Lung (tissue), 12 donors: Measurements from ENCODE around the gene TMEM63A. TPM values are rescaled to one million over a fixed set of nuclear protein-coding genes. Genes with fewer than 3 reads are reported as not detected.

Experiments
- ATAC-seq: fragments of 200-7000 bp; cut with Tn5 transposase; one replicate; pipeline ENCODE4 v1.9.1; 2020; ENCODE audit warnings: moderate number of reproducible peaks; ENCODE audit not compliant: insufficient read depth, low FRiP score
- DNase-seq, 3 donors: peaks; one replicate each; pipeline ENCODE4 v3.0.0-alpha.2; 2013 to 2017
- H3K27ac ChIP-seq, 2 donors: one replicate each; pipeline ENCODE4 v1.5.1; 2013; ENCODE audit warnings: mild to moderate bottlenecking in 2 of 2, moderate library complexity in 2 of 2, control low read depth in 1 of 2, inconsistent platforms in 1 of 2, low read depth in 1 of 2, low read length in 1 of 2
- H3K27me3 ChIP-seq, 3 donors: one replicate each; pipeline ENCODE4 v1.5.1; 2013; ENCODE audit warnings: low read length in 2 of 3; ENCODE audit not compliant: control insufficient read depth in 3 of 3, insufficient read depth in 3 of 3
- H3K36me3 ChIP-seq, 4 donors: one replicate each; pipeline ENCODE4 v1.5.1; 2013; ENCODE audit warnings: low read length in 4 of 4, mild to moderate bottlenecking in 1 of 4, moderate library complexity in 1 of 4; ENCODE audit not compliant: control insufficient read depth in 4 of 4, insufficient read depth in 4 of 4
- H3K4me1 ChIP-seq, 5 donors: one replicate each; pipeline ENCODE4 v1.5.1; 2013; ENCODE audit warnings: low read length in 5 of 5, mild to moderate bottlenecking in 2 of 5, moderate library complexity in 1 of 5; ENCODE audit not compliant: control insufficient read depth in 5 of 5, insufficient read depth in 5 of 5
- H3K4me3 ChIP-seq: one replicate; pipeline ENCODE4 v1.5.1; 2013; ENCODE audit warnings: mild to moderate bottlenecking, control low read depth, moderate library complexity
- H3K9ac ChIP-seq, 2 donors: one replicate each; pipeline ENCODE4 v1.5.1; 2013; ENCODE audit warnings: low read length in 2 of 2, control low read depth in 1 of 2; ENCODE audit not compliant: insufficient read depth in 1 of 2
- H3K9me3 ChIP-seq, 4 donors: one replicate each; pipeline ENCODE4 v1.5.1; 2013; ENCODE audit warnings: low read length in 3 of 4, mild to moderate bottlenecking in 1 of 4, moderate library complexity in 1 of 4; ENCODE audit not compliant: control insufficient read depth in 4 of 4, insufficient read depth in 3 of 4
- WGBS, 2 donors: extraction: QIAGEN DNeasy Blood & Tissue Kit; methylation state at CpG; one replicate each; pipeline ENCODE4 v1.1.7; 2013; 5-methylcytosine and 5-hydroxymethylcytosine counted together
- polyA plus RNA-seq, 2 donors: library from polyadenylated mRNA; stranded (reverse); fragments of 200-250 nt; gene quantifications; one replicate each; pipeline ENCODE4 v1.2.1, GENCODE V29; 2013
- total RNA-seq, 2 donors: library from RNA; depleted of rRNA in 1 of 2; stranded (reverse); fragments of >200 nt in 1 of 2; gene quantifications; one replicate each; pipeline ENCODE4 v1.2.1, GENCODE V29; 2014 to 2021
- TF ChIP-seq, protein P1 (sequence below): IDR thresholded peaks from 2 replicates; pipeline ENCODE4 v1.5.1; 2012; ENCODE audit warnings: mild to moderate bottlenecking; ENCODE audit errors: control extremely low read depth, extremely low read depth
- donor health status: control.
- donor health status: control.
- donor health status: Bipolar disorder and iron deficiency.
- donor health status: healthy.
- donor health status: DM: yes; HTN: yes; CAD: no.

The TMEM63A gene
- total and polyA plus RNA-seq, 4 donors, result 26.1 to 108 (median 73.1) TPM

DNA sequence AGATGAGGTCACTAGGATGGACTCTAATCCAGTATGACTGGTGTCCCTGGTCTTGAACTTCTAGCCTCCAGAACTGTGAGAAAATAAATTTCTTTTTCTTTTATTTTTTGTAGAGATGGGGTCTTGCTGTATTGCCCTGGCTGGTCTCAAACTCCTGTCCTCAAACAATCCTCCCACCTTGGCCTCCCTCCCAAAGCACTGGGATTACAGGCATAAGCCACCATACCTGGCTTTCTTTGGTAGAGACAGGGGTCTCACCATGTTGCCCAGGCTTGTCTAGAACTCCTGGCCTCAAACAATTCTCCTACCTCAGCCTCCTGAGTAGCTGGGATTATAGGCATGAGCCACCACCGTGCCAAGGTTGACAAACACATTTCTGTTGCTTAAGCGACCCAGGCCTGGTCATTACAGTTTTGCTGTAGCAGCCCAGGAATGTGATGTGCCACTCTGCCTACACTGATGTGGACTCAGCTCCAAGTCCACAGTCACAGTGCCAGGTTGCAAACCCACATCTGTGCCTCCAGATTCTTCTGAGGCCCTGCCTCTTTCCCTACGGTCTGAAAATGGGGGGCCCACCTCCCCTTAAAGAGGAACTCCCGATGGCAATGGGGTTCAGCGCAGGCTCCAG is 25.9 kb upstream of the TMEM63A start:
- Histone ChIP-seq H3K27me3 (no peaks in the 10 kb centered on the region), H3K27ac (no peak overlapping the region), H3K36me3 (no peaks in the 10 kb centered on the region), H3K9me3 (no peaks in the 10 kb centered on the region), H3K4me1 (peaks cover 0 to 11% (median 0%) of the 10 kb centered on the region in 5 donors), H3K4me3 (no peak overlapping the region), H3K9ac (no peak overlapping the region)
- DNase-seq, result no peak
- TF ChIP-seq, protein P1, sequence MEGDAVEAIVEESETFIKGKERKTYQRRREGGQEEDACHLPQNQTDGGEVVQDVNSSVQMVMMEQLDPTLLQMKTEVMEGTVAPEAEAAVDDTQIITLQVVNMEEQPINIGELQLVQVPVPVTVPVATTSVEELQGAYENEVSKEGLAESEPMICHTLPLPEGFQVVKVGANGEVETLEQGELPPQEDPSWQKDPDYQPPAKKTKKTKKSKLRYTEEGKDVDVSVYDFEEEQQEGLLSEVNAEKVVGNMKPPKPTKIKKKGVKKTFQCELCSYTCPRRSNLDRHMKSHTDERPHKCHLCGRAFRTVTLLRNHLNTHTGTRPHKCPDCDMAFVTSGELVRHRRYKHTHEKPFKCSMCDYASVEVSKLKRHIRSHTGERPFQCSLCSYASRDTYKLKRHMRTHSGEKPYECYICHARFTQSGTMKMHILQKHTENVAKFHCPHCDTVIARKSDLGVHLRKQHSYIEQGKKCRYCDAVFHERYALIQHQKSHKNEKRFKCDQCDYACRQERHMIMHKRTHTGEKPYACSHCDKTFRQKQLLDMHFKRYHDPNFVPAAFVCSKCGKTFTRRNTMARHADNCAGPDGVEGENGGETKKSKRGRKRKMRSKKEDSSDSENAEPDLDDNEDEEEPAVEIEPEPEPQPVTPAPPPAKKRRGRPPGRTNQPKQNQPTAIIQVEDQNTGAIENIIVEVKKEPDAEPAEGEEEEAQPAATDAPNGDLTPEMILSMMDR, result no peak
- ATAC-seq, result no peak
- 83 to 88% methylated on average over 5 of the region's 5 CpGs for WGBS, 2 donors

- peaks cover 0 to 11% (median 0%) of the 10 kb centered on the region in 5 donors for H3K4me1 ChIP-seq
- TF ChIP-seq, protein P1, result no peak
- H3K9me3 ChIP-seq, result no peaks in the 10 kb centered on the region
- WGBS, 2 donors, result 95 to 98% methylated on average over 7 of the region's 7 CpGs
- no peak overlapping the region for H3K9ac ChIP-seq
- ATAC-seq (no peak), DNase-seq (no peak)
- H3K27ac ChIP-seq, result no peak overlapping the region
- no peaks in the 10 kb centered on the region for H3K36me3 ChIP-seq
- no peak overlapping the region for H3K4me3 ChIP-seq
- no peaks in the 10 kb centered on the region for H3K27me3 ChIP-seq
These were observed 25.2 kb upstream of the TMEM63A start for GRCh38 chr1:225907341-225907740.

GRCh38 chr1:225906467-225906866 is 24.3 kb upstream of the TMEM63A start:
- H3K9me3 ChIP-seq, result no peaks in the 10 kb centered on the region
- no peaks in the 10 kb centered on the region for H3K27me3 ChIP-seq
- TF ChIP-seq, protein P1, result no peak
- H3K4me3 ChIP-seq, result no peak overlapping the region
- no peak overlapping the region for H3K9ac ChIP-seq
- H3K27ac ChIP-seq, result no peak overlapping the region
- DNase-seq, result no peak
- WGBS, 2 donors, result 95 to 98% methylated on average over 6 of the region's 6 CpGs
- ATAC-seq, result no peak
- no peaks in the 10 kb centered on the region for H3K36me3 ChIP-seq
- peaks cover 0 to 7% (median 0%) of the 10 kb centered on the region in 5 donors for H3K4me1 ChIP-seq

GRCh38 chr1:225903623-225904022 is 21.4 kb upstream of the TMEM63A start:
- Histone ChIP-seq H3K4me1 (peaks cover 0 to 5% (median 4%) of the 10 kb centered on the region in 5 donors), H3K36me3 (no peaks in the 10 kb centered on the region), H3K27ac (no peak overlapping the region), H3K4me3 (no peak overlapping the region), H3K9me3 (no peaks in the 10 kb centered on the region), H3K9ac (no peak overlapping the region), H3K27me3 (no peaks in the 10 kb centered on the region)
- DNase-seq (no peak), ATAC-seq (no peak)
- TF ChIP-seq, protein P1, result no peak
- 89 to 93% methylated on average over 4 of the region's 4 CpGs for WGBS, 2 donors
